H1 (cell line): ENCODE results near the gene OBP2B. TPM values are rescaled to one million over a fixed set of nuclear protein-coding genes. Genes with fewer than 3 reads are reported as not detected.

ENCODE experiments used
- CTCF ChIA-PET: fragments of 300-600 bp; sonication (Branson Sonifier 250); formaldehyde crosslinking; loops from one replicate; lab custom pipeline; 2021; ENCODE audit not compliant: partially characterized antibody; lab: Charles Lee
- POLR2A ChIA-PET: fragments of 300-600 bp; sonication (Branson Sonifier 250); formaldehyde crosslinking; loops from one replicate; lab custom pipeline; 2021; ENCODE audit warnings: inconsistent platforms; ENCODE audit not compliant: partially characterized antibody; lab: Charles Lee
- DNase-seq, 2 experiments: peaks; one replicate each; pipeline versions ENCODE4 v3.0.0 to v3.0.0-alpha.2; 2010 to 2022; ENCODE audit warnings: low spot score in 2 of 2, low read depth in 1 of 2, mixed read lengths in 1 of 2
- FAIRE-seq: peaks from 2 replicates; lab custom pipeline; 2011; peaks lifted over from hg19 to GRCh38; lab: Jason Lieb, UNC
- H2AFZ ChIP-seq: 2 replicates; pipeline ENCODE4 v1.8.1; 2012; ENCODE audit warnings: low read length, inconsistent platforms
- H2AK5ac ChIP-seq: 2 replicates; pipeline ENCODE4 v1.6.1; 2013; ENCODE audit warnings: low read depth, low read length
- H2BK120ac ChIP-seq: replicated peaks from 2 replicates; pipeline ENCODE3; 2013; ENCODE audit warnings: low read depth, low read length, inconsistent platforms
- H2BK12ac ChIP-seq: 2 replicates; pipeline ENCODE4 v1.6.1; 2013; ENCODE audit warnings: low read depth, low read length
- H2BK15ac ChIP-seq: 2 replicates; pipeline ENCODE4 v1.6.1; 2013; ENCODE audit warnings: low read length
- H2BK20ac ChIP-seq: 2 replicates; pipeline ENCODE4 v1.6.1; 2013; ENCODE audit warnings: low read length
- H2BK5ac ChIP-seq: 2 replicates; pipeline ENCODE4 v1.6.1; 2013; ENCODE audit warnings: low read depth, low read length
- H3K14ac ChIP-seq: 2 replicates; pipeline ENCODE4 v1.6.1; 2013; ENCODE audit warnings: inconsistent platforms; ENCODE audit not compliant: insufficient read length
- H3K18ac ChIP-seq: 2 replicates; pipeline ENCODE4 v1.6.1; 2013; ENCODE audit warnings: low read length; ENCODE audit errors: extremely low read depth
- H3K23ac ChIP-seq: 2 replicates; pipeline ENCODE4 v1.6.1; 2013; ENCODE audit warnings: inconsistent platforms; ENCODE audit not compliant: insufficient read length
- H3K23me2 ChIP-seq: 2 replicates; pipeline ENCODE4 v1.6.1; 2013; ENCODE audit warnings: low read depth, low read length
- H3K27ac ChIP-seq: 2 replicates; pipeline ENCODE4 v1.6.1; 2011; ENCODE audit warnings: low read depth, low read length, inconsistent platforms
- H3K27me3 ChIP-seq, 4 experiments: replicated peaks in 1 of 4; 1 replicate in 1 of 4; 2 replicates in 3 of 4; pipeline versions ENCODE4 v1.6.1 to v1.8.1; 2011 to 2013; ENCODE audit warnings: low read length in 3 of 4, mild to moderate bottlenecking in 3 of 4, inconsistent platforms in 2 of 4, mixed read lengths in 2 of 4, moderate library complexity in 1 of 4; ENCODE audit not compliant: control insufficient read depth in 3 of 4, insufficient read depth in 3 of 4; ENCODE audit errors: extremely low read depth in 1 of 4
- H3K36me3 ChIP-seq, 4 experiments: 2 replicates each; pipeline versions ENCODE4 v1.6.1 to v1.8.1; 2011 to 2013; ENCODE audit warnings: mild to moderate bottlenecking in 4 of 4, low read length in 3 of 4, moderate library complexity in 2 of 4, control low read depth in 1 of 4, inconsistent platforms in 1 of 4; ENCODE audit not compliant: insufficient read depth in 4 of 4, control insufficient read depth in 2 of 4
- H3K4ac ChIP-seq: replicated peaks from 2 replicates; pipeline ENCODE3; 2013; ENCODE audit warnings: low read length, low read depth, mixed read lengths, inconsistent platforms; ENCODE audit not compliant: insufficient read length
- H3K4me1 ChIP-seq, 4 experiments: replicated peaks in 1 of 4; 1 replicate in 1 of 4; 2 replicates in 3 of 4; pipeline versions ENCODE4 v1.6.1 to v1.8.1; 2011 to 2013; ENCODE audit warnings: low read length in 3 of 4, inconsistent platforms in 2 of 4, mixed read lengths in 1 of 4; ENCODE audit not compliant: insufficient read depth in 4 of 4, control insufficient read depth in 3 of 4
- H3K4me2 ChIP-seq, 2 experiments: 2 replicates each; pipeline versions ENCODE4 v1.6.1 to v1.8.1; 2011 to 2013; ENCODE audit warnings: low read depth in 2 of 2, low read length in 2 of 2, control low read depth in 1 of 2, inconsistent platforms in 1 of 2, mild to moderate bottlenecking in 1 of 2; ENCODE audit not compliant: insufficient read depth in 1 of 2
- H3K4me3 ChIP-seq, 4 experiments: fragments of 200-600, 300-600 bp in 1 of 4; sonication (generic), shearing (Covaris generic), sonication (Bioruptor Twin) in 1 of 4; 2 replicates each; pipeline versions ENCODE4 v1.5.1 to v1.8.1; 2011 to 2016; ENCODE audit warnings: low read length in 4 of 4, low read depth in 3 of 4, control low read depth in 2 of 4, inconsistent platforms in 2 of 4, mild to moderate bottlenecking in 2 of 4, mixed read lengths in 1 of 4, moderate library complexity in 1 of 4; ENCODE audit not compliant: insufficient read depth in 2 of 4; ENCODE audit errors: extremely low read depth in 1 of 4
- H3K56ac ChIP-seq: replicated peaks from 2 replicates; pipeline ENCODE3; 2013; ENCODE audit warnings: low read depth, mild to moderate bottlenecking, mixed read lengths, low read length, inconsistent platforms; ENCODE audit not compliant: insufficient read length
- H3K79me1 ChIP-seq: 2 replicates; pipeline ENCODE4 v1.6.1; 2013; ENCODE audit warnings: low read depth, low read length, control low read depth
- H3K79me2 ChIP-seq, 2 experiments: 2 replicates each; pipeline versions ENCODE4 v1.6.1 to v1.8.1; 2012 to 2013; ENCODE audit warnings: low read length in 2 of 2, mild to moderate bottlenecking in 2 of 2, inconsistent platforms in 1 of 2; ENCODE audit not compliant: insufficient read depth in 2 of 2, control insufficient read depth in 1 of 2
- H3K9ac ChIP-seq, 4 experiments: replicated peaks in 1 of 4; 1 replicate in 1 of 4; 2 replicates in 3 of 4; pipeline versions ENCODE4 v1.6.1 to v1.8.1; 2011 to 2013; ENCODE audit warnings: low read depth in 3 of 4, low read length in 3 of 4, control low read depth in 2 of 4, mild to moderate bottlenecking in 2 of 4, moderate library complexity in 2 of 4, inconsistent platforms in 1 of 4; ENCODE audit errors: extremely low read depth in 1 of 4
- H3K9me3 ChIP-seq, 2 experiments: 2 replicates each; pipeline versions ENCODE4 v1.6.1 to v1.8.1; 2012 to 2013; ENCODE audit warnings: mild to moderate bottlenecking in 2 of 2, moderate library complexity in 2 of 2, control low read depth in 1 of 2, inconsistent platforms in 1 of 2, low read depth in 1 of 2, low read length in 1 of 2, mixed read lengths in 1 of 2; ENCODE audit not compliant: insufficient read depth in 2 of 2
- H4K20me1 ChIP-seq, 2 experiments: replicated peaks in 1 of 2; 2 replicates each; pipeline versions ENCODE3 to v1.8.1; 2011 to 2013; ENCODE audit warnings: inconsistent platforms in 2 of 2, low read length in 2 of 2, mild to moderate bottlenecking in 1 of 2; ENCODE audit not compliant: insufficient read depth in 2 of 2, control insufficient read depth in 1 of 2
- H4K5ac ChIP-seq: 2 replicates; pipeline ENCODE4 v1.6.1; 2013; ENCODE audit warnings: low read length, low read depth, mixed read lengths, inconsistent platforms; ENCODE audit not compliant: insufficient read length
- H4K8ac ChIP-seq: 2 replicates; pipeline ENCODE4 v1.8.0; 2013; ENCODE audit warnings: mild to moderate bottlenecking, moderate library complexity, low read length, inconsistent platforms; ENCODE audit not compliant: insufficient read depth; ENCODE audit errors: extremely low read depth
- H4K91ac ChIP-seq: replicated peaks from 2 replicates; pipeline ENCODE3; 2013; ENCODE audit warnings: low read length, mixed read lengths, inconsistent platforms; ENCODE audit not compliant: insufficient read length
- ASH2L ChIP-seq: fragments of 200-600, 300-600 bp; sonication (generic); IDR thresholded peaks from one replicate; pipeline ENCODE4 v1.7.1; 2017; ENCODE audit warnings: low read length
- EZH2 ChIP-seq: fragments of 200-600 bp; sonication (generic); IDR thresholded peaks from 2 replicates; pipeline ENCODE4 v1.7.1; 2012; ENCODE audit warnings: low read depth, mild to moderate bottlenecking, moderate library complexity, low read length, inconsistent platforms; ENCODE audit not compliant: severe bottlenecking
- HDAC6 ChIP-seq: IDR thresholded peaks from one replicate; pipeline ENCODE4 v1.7.1; 2012; ENCODE audit warnings: low read depth, mild to moderate bottlenecking, inconsistent platforms, low read length, moderate library complexity
- KDM4A ChIP-seq: IDR thresholded peaks from one replicate; pipeline ENCODE4 v1.7.1; 2012; ENCODE audit warnings: low read depth, mild to moderate bottlenecking, moderate library complexity, low read length, inconsistent platforms; ENCODE audit not compliant: severe bottlenecking
- TAF1 ChIP-seq: IDR thresholded peaks from 2 replicates; pipeline ENCODE4 v1.6.1; 2011; ENCODE audit warnings: mild to moderate bottlenecking, low read depth, low read length
- WGBS, 2 experiments: shearing (Covaris generic) in 1 of 2; methylation state at CpG; one replicate each; pipeline versions ENCODE4 v1.1.6 to v1.1.7; 2013 to 2015; ENCODE audit warnings: low lambda C conversion rate in 2 of 2, mixed read lengths in 2 of 2, inconsistent platforms in 1 of 2, low coverage in 1 of 2, missing lambda C conversion rate in 1 of 2; ENCODE audit not compliant: insufficient replicate concordance in 2 of 2, insufficient coverage in 1 of 2, insufficient read length in 1 of 2; ENCODE audit errors: extremely low coverage in 1 of 2, missing lambda C conversion rate in 1 of 2; 5-methylcytosine and 5-hydroxymethylcytosine counted together
- polyA plus RNA-seq, 7 experiments: library from polyadenylated mRNA; depleted of rRNA in 3 of 7; stranded (reverse) in 5 of 7; unstranded in 2 of 7; fragments of >200 nt in 5 of 7; fragments of 200-250 nt in 2 of 7; gene quantifications; 1 replicate in 5 of 7; 2 replicates in 1 of 7; 4 replicates in 1 of 7; pipeline versions ENCODE4 v1.2.1 to v1.2.3, GENCODE V29; 2011 to 2013; ENCODE audit warnings: missing spikeins in 2 of 7, mixed read lengths in 2 of 7
- total RNA-seq: library from RNA; stranded (reverse); fragmentation: NEBNext Ultra II Directional; extraction: Animal tissue kit (Norgen Biotek cat#: 25700); gene quantifications from 2 replicates; pipeline ENCODE4 v1.2.1, GENCODE V29; 2021

Gene OBP2B
- total and polyA plus RNA-seq, 2 of the 8 experiments (the other 6 are each of a cell fraction or from before 2014, with no cell fraction given), result not detected

DNA sequence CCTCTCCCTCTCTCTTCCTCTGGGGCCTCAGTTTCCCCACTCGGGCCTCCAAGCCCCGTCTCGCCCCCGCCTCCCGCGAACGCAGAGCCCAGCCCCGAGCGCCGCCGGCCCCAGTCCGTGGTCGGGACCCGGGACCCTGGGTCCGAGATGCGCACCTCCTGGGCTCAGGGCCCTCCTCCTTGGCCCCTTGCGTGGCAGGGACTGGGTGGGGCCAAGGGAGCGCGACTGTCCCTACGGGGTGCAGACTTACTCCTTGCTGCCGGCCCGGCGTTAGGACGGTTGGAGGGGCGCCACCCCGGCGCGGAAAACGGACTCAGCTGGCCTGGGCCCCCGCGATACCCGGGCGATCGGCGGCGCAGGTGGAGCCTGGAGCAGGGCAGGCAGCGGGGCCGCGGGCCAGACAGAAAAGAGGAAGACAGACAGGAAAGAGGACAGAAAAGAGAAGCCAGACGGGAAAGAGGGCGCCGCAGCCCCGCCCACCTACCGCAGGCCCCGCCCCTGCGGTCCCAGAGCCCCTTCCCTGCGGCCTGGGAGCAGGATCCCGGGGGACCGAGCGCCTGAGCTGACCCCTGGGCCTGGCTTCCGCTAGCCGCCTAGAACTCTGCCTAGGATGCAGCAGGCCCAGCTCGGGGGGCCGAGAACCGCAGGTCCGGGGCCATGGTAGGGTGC, 45.4 kb downstream of the OBP2B start, which contains the start of gene GBGT1:
GBGT1 (minus strand) TSS at position 411 of the 669 bp plus-strand sequence. CDS start 1,502 bp downstream, outside the sequence.
- Histone ChIP-seq H3K18ac (no peak within 1 kb of the TSS; the same call in none of the 2 replicates), H3K9ac (no peak within 1 kb of the TSS), H3K9me3 (no peaks in the 10 kb centered on the region), H3K4ac (no peak within 1 kb of the TSS), H2BK5ac (no peak within 1 kb of the TSS), H3K23ac (no peak within 1 kb of the TSS), H2BK120ac (no peak within 1 kb of the TSS), H4K91ac (peak within 1 kb of the TSS; percentile 30), H2BK15ac (no peak within 1 kb of the TSS), H3K14ac (no peak within 1 kb of the TSS), H3K4me1 (peaks cover 0 to 3% (median 0%) of the 10 kb centered on the region in 4 experiments; a peak in 2 of 7 replicates), H4K8ac (peak within 1 kb of the TSS; percentile 74), H2AK5ac (no peak within 1 kb of the TSS; the same call in 1 of the 2 replicates), H3K36me3 (no peaks in the 10 kb centered on the region), H3K79me1 (no peaks in the 10 kb centered on the region), H3K56ac (peak within 1 kb of the TSS; percentile 69), H4K5ac (no peak within 1 kb of the TSS), H3K27me3 (peaks cover 2 to 25% (median 16%) of the 10 kb centered on the region in 4 experiments), H4K20me1 (peaks cover 0 to 8% of the 10 kb centered on the region in 2 experiments), H2BK12ac (no peak within 1 kb of the TSS), H3K79me2 (no peaks in the 10 kb centered on the region), H2BK20ac (no peak within 1 kb of the TSS), H3K27ac (no peak within 1 kb of the TSS), H3K23me2 (peaks cover 7% of the 10 kb centered on the region; the same call in 1 of the 2 replicates), H3K4me2 (peak within 1 kb of the TSS; percentile 60 to 83), H2AFZ (peak within 1 kb of the TSS; percentile 54; the same call in 1 of the 2 replicates), H3K4me3 (peak within 1 kb of the TSS; percentile 42 to 75 (median 54))
- FAIRE-seq, result no peak
- TF ChIP-seq TAF1 (peak; percentile 50; the same call in 1 of the 2 replicates), KDM4A (peak; percentile 76), ASH2L (peak; percentile 15), HDAC6 (no peak), EZH2 (peak; percentile 41)
- WGBS, 2 experiments, result 3% methylated on average over 43 of the region's 56 CpGs; no CpG with 5 or more reads in 1 of the 2 experiments
- ChIA-PET POLR2A (interaction anchor here (0.7 to 0.8 kb wide), 2 partner anchors 14 to 50 kb away, joined by 3 to 4 read pairs; no protein-coding TSS in a partner anchor), CTCF (interaction anchor here (0.8 to 1.4 kb wide), 3 partner anchors 8 to 176 kb away, joined by 3 to 8 read pairs (median 4); no protein-coding TSS in a partner anchor)
- peak in 1 of 2 experiments; percentile 90 for DNase-seq
